GM06990 (cell line): Measurements from ENCODE around the gene LCN2.

Experiments used
- DNase-seq: peaks from one replicate; pipeline ENCODE4 v3.0.0-alpha.2; 2011; ENCODE audit not compliant: insufficient read length; ENCODE audit errors: extremely low read depth
- H3K27me3 ChIP-seq: replicated peaks from 2 replicates; pipeline ENCODE4 v1.6.0; 2011; ENCODE audit warnings: low read length; ENCODE audit not compliant: control insufficient read depth, insufficient read depth
- H3K36me3 ChIP-seq: 2 replicates; pipeline ENCODE4 v1.5.1; 2011; ENCODE audit warnings: low read length; ENCODE audit not compliant: control insufficient read depth, insufficient read depth
- H3K4me3 ChIP-seq: replicated peaks from 2 replicates; pipeline ENCODE4 v1.5.1; 2011; ENCODE audit warnings: low read depth, mild to moderate bottlenecking, control low read depth, low read length
- CTCF ChIP-seq: IDR thresholded peaks from 2 replicates; pipeline ENCODE4 v1.5.1; 2011; ENCODE audit warnings: low read length, control low read depth, mild to moderate bottlenecking, inconsistent platforms; ENCODE audit not compliant: insufficient read depth, poor library complexity, severe bottlenecking

LCN2 gene

GRCh38 chr9:128142061-128142460, 7.2 kb upstream of the LCN2 start:
- H3K36me3 ChIP-seq: no peaks in the 10 kb centered on the region
- H3K4me3 ChIP-seq: no peak overlapping the region
- no peaks in the 10 kb centered on the region for H3K27me3 ChIP-seq
- DNase-seq: no peak
- no peak for TF ChIP-seq CTCF

- no peaks in the 10 kb centered on the region for H3K36me3 ChIP-seq
- H3K4me3 ChIP-seq: no peak overlapping the region
- TF ChIP-seq CTCF: no peak
- no peak for DNase-seq
- H3K27me3 ChIP-seq: no peaks in the 10 kb centered on the region
Measured at GRCh38 chr9:128142596-128142995, 6.7 kb upstream of the LCN2 start.

- DNase-seq: no peak
- no peaks in the 10 kb centered on the region; the same call in 1 of the 2 replicates for H3K27me3 ChIP-seq
- no peak overlapping the region for H3K4me3 ChIP-seq
- H3K36me3 ChIP-seq: no peaks in the 10 kb centered on the region
- TF ChIP-seq CTCF: no peak
Measured at GRCh38 chr9:128143525-128144238, 5.6 kb upstream of the LCN2 start.

GRCh38 chr9:128144239-128145181, 4.7 kb upstream of the LCN2 start:
- no peak for DNase-seq
- Histone ChIP-seq H3K27me3 (no peaks in the 10 kb centered on the region; the same call in none of the 2 replicates), H3K36me3 (no peaks in the 10 kb centered on the region), H3K4me3 (no peak overlapping the region)
- TF ChIP-seq CTCF: no peak

- no peak for DNase-seq
- no peak overlapping the region for H3K4me3 ChIP-seq
- TF ChIP-seq CTCF: no peak
- no peaks in the 10 kb centered on the region for H3K36me3 ChIP-seq
- H3K27me3 ChIP-seq: no peaks in the 10 kb centered on the region; the same call in none of the 2 replicates
Measured at GRCh38 chr9:128145536-128145935, 3.7 kb upstream of the LCN2 start.
